Endodermal cell (in vitro differentiated cells): ENCODE measurements around the gene PRKACB. TPM values are rescaled to one million over a fixed set of nuclear protein-coding genes. Genes with fewer than 3 reads are reported as not detected.

ENCODE experiments used
- DNase-seq: peaks from one replicate; pipeline ENCODE4 v3.0.0-alpha.2; 2017
- H3K27ac ChIP-seq: 2 replicates; pipeline ENCODE4 v1.5.1; 2013; ENCODE audit warnings: mild to moderate bottlenecking, low read depth, low read length, moderate library complexity
- H3K27me3 ChIP-seq: 2 replicates; pipeline ENCODE4 v1.6.1; 2013; ENCODE audit warnings: mild to moderate bottlenecking, low read length, moderate library complexity; ENCODE audit not compliant: insufficient read depth, control insufficient read depth, poor library complexity, severe bottlenecking
- H3K36me3 ChIP-seq: 2 replicates; pipeline ENCODE4 v1.7.0; 2013; ENCODE audit warnings: mild to moderate bottlenecking, low read length, moderate library complexity; ENCODE audit not compliant: control insufficient read depth, insufficient read depth
- H3K4me1 ChIP-seq: one replicate; pipeline ENCODE4 v1.7.0; 2013; ENCODE audit warnings: low read length; ENCODE audit not compliant: control insufficient read depth, insufficient read depth
- H3K4me3 ChIP-seq: 2 replicates; pipeline ENCODE4 v1.5.1; 2013; ENCODE audit warnings: mild to moderate bottlenecking, low read length, moderate library complexity
- H3K9ac ChIP-seq: 2 replicates; pipeline ENCODE4 v1.6.1; 2013; ENCODE audit warnings: mild to moderate bottlenecking, low read length, moderate library complexity; ENCODE audit not compliant: poor library complexity, severe bottlenecking; ENCODE audit errors: extremely low read depth
- H3K9me3 ChIP-seq: 2 replicates; pipeline ENCODE4 v1.6.1; 2013; ENCODE audit warnings: mild to moderate bottlenecking, low read length, moderate library complexity; ENCODE audit not compliant: control insufficient read depth
- H3K27ac Mint-ChIP-seq: 2 replicates; pipeline ENCODE4 v1.8.0; 2020; ENCODE audit warnings: mixed read lengths
- H3K27me3 Mint-ChIP-seq: 2 replicates; pipeline ENCODE4 v1.8.0; 2021; ENCODE audit warnings: mild to moderate bottlenecking, mixed read lengths; ENCODE audit not compliant: insufficient read depth
- H3K36me3 Mint-ChIP-seq: 2 replicates; pipeline ENCODE4 v1.8.0; 2020; ENCODE audit warnings: low read depth, mixed read lengths
- H3K4me1 Mint-ChIP-seq: 2 replicates; pipeline ENCODE4 v1.8.0; 2020; ENCODE audit warnings: mixed read lengths
- H3K4me3 Mint-ChIP-seq: 2 replicates; pipeline ENCODE4 v1.8.0; 2020; ENCODE audit warnings: mild to moderate bottlenecking, moderate library complexity, mixed read lengths
- H3K9me3 Mint-ChIP-seq: 2 replicates; pipeline ENCODE4 v1.8.0; 2020; ENCODE audit warnings: mild to moderate bottlenecking, mixed read lengths
- WGBS, 2 experiments: methylation state at CpG; one replicate each; pipeline versions ENCODE4 v1.1.5 to v1.1.7; 2013; ENCODE audit warnings: missing lambda C conversion rate in 2 of 2, mixed read lengths in 1 of 2; ENCODE audit not compliant: insufficient coverage in 1 of 2, insufficient read length in 1 of 2; 5-methylcytosine and 5-hydroxymethylcytosine counted together
- total RNA-seq, 2 donors: library from RNA; stranded (reverse); fragmentation: NEBNext Ultra II Directional in 1 of 2; extraction: Animal tissue kit (Norgen Biotek cat#: 25700) in 1 of 2; gene quantifications; 2 replicates in 1 of 2; 3 replicates in 1 of 2; pipeline ENCODE4 v1.2.1, GENCODE V29; 2021
- TF ChIP-seq, protein P1 (sequence below): fragments of 200-600 bp; sonication (generic); conservative IDR thresholded peaks from 2 replicates; pipeline ENCODE4 v1.5.0; 2021; ENCODE audit warnings: antibody characterized with exemption, mild to moderate bottlenecking

PRKACB gene
- total RNA-seq, 2 donors from 2014 or later = 19.8 to 36.1 TPM

DNA sequence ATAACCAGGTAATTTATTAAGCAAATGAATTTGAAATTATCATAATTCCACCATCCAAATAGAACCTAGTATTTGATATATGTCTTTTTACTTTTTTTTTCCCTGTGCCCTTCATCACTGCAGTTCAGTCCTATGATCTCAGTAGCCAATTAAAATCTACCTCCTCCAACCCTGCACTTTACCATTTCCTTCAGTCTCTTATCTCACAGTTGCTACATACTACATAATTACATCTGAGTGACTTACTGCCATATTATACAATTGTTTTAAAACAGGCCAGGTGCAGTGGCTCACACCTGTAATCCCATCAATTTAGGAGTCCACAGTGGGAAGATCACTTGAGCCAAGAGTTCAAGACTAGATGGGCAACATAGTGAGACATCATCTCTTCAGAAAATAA is 73.2 kb downstream of the PRKACB start:
- peaks cover 5% of the 10 kb centered on the region for H3K9me3 Mint-ChIP-seq
- no peaks in the 10 kb centered on the region for H3K27me3 ChIP-seq
- peaks cover 10% of the 10 kb centered on the region for H3K36me3 Mint-ChIP-seq
- H3K27ac Mint-ChIP-seq = no peak overlapping the region
- no peak for DNase-seq
- H3K4me1 ChIP-seq = no peaks in the 10 kb centered on the region
- no peaks in the 10 kb centered on the region for H3K4me1 Mint-ChIP-seq
- H3K4me3 ChIP-seq = no peak overlapping the region
- no peak overlapping the region for H3K27ac ChIP-seq
- TF ChIP-seq, protein P1, sequence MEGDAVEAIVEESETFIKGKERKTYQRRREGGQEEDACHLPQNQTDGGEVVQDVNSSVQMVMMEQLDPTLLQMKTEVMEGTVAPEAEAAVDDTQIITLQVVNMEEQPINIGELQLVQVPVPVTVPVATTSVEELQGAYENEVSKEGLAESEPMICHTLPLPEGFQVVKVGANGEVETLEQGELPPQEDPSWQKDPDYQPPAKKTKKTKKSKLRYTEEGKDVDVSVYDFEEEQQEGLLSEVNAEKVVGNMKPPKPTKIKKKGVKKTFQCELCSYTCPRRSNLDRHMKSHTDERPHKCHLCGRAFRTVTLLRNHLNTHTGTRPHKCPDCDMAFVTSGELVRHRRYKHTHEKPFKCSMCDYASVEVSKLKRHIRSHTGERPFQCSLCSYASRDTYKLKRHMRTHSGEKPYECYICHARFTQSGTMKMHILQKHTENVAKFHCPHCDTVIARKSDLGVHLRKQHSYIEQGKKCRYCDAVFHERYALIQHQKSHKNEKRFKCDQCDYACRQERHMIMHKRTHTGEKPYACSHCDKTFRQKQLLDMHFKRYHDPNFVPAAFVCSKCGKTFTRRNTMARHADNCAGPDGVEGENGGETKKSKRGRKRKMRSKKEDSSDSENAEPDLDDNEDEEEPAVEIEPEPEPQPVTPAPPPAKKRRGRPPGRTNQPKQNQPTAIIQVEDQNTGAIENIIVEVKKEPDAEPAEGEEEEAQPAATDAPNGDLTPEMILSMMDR = no peak
- no peak overlapping the region for H3K4me3 Mint-ChIP-seq
- no peaks in the 10 kb centered on the region for H3K36me3 ChIP-seq
- no peaks in the 10 kb centered on the region for H3K27me3 Mint-ChIP-seq
- no peak overlapping the region for H3K9ac ChIP-seq
- peaks cover 8% of the 10 kb centered on the region for H3K9me3 ChIP-seq

DNA sequence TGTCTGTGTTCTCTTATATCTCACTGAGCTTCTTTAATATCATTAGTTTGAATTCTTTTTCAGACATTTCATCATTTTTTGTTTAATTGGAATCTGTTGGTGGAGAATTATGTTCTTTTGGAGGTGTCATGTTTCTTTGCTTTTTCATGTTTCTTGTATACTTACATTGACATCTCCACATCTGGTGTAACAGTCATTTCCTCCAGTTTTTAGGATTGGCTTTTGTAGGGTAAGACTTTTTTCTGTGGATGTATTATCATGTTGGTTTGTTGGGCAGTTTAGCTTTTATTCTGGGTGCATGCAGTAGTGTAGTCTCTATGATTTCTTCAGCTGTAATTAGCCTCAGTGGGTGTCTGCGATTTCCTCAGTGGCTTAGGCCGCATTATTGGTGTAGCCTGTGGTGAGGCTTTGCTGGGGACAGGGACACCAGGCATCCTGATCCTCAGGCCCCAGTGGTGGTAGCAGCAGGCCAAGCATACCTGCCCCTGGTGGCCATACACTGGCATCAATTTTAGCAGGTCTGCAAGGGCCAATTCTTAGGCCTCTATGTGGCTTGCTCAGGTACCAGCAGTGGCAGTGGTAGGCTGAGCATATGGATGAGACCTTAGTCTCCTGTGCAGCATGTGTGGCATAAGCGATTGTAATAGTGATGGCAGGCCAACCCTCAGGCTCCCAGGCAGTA is 79.8 kb downstream of the PRKACB start:
- TF ChIP-seq, protein P1 = peak; percentile 56
- no peak overlapping the region for H3K27ac ChIP-seq
- no peaks in the 10 kb centered on the region for H3K27me3 Mint-ChIP-seq
- DNase-seq = peak; percentile 61
- H3K9me3 Mint-ChIP-seq = peaks cover 8% of the 10 kb centered on the region
- H3K4me3 ChIP-seq = no peak overlapping the region
- H3K27ac Mint-ChIP-seq = peak overlapping the region; percentile 30
- no peak overlapping the region for H3K9ac ChIP-seq
- peaks cover 9% of the 10 kb centered on the region for H3K36me3 Mint-ChIP-seq
- H3K4me1 Mint-ChIP-seq = no peaks in the 10 kb centered on the region
- no peak overlapping the region for H3K4me3 Mint-ChIP-seq
- H3K36me3 ChIP-seq = no peaks in the 10 kb centered on the region
- WGBS, 2 experiments = 62 to 67% methylated on average over 3 of the region's 3 CpGs
- peaks cover 8% of the 10 kb centered on the region for H3K9me3 ChIP-seq
- no peaks in the 10 kb centered on the region for H3K27me3 ChIP-seq
- H3K4me1 ChIP-seq = no peaks in the 10 kb centered on the region

DNA sequence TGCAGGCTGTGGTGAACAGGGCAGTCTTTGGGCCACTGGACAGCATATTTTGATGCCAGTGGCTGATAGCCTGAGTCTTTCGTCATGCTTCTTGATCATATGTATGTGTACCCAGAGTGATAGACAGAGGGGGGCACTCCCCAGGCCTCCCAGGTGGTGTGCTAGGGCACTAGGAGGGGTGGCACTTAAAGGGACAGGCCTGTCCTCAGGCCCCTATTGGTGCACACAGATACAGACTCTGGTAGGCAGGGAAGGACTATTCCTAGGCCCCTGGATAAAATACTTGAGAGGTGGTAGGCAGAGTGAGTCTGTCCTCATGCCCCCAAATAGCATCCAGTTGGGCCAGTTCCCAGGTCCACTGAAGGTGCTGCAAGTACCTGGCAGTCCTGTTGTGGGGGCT is 80.8 kb downstream of the PRKACB start:
- 88% methylated on average over 1 of the region's 1 CpG; no CpG with 5 or more reads in 1 of the 2 experiments for WGBS, 2 experiments
- H3K36me3 Mint-ChIP-seq = peaks cover 3% of the 10 kb centered on the region
- peaks cover 3% of the 10 kb centered on the region for H3K9me3 Mint-ChIP-seq
- H3K27ac ChIP-seq = no peak overlapping the region
- no peak overlapping the region for H3K27ac Mint-ChIP-seq
- H3K4me1 Mint-ChIP-seq = no peaks in the 10 kb centered on the region
- H3K27me3 Mint-ChIP-seq = no peaks in the 10 kb centered on the region
- no peaks in the 10 kb centered on the region for H3K9me3 ChIP-seq
- H3K27me3 ChIP-seq = no peaks in the 10 kb centered on the region
- H3K4me3 Mint-ChIP-seq = no peak overlapping the region
- H3K4me3 ChIP-seq = no peak overlapping the region
- DNase-seq = no peak
- TF ChIP-seq, protein P1 = no peak
- no peaks in the 10 kb centered on the region for H3K4me1 ChIP-seq
- H3K9ac ChIP-seq = no peak overlapping the region
- no peaks in the 10 kb centered on the region for H3K36me3 ChIP-seq
